Activated CD8-positive, alpha-beta memory T cell treated with anti-CD3 and anti-CD28 coated beads, Interleukin-2, amount 50 U/mL, for 24 hours (primary cell): ENCODE measurements around the gene LRIT1.

ENCODE experiments used
- DNase-seq: peaks from one replicate; pipeline ENCODE4 v3.0.0-alpha.2; 2020; ENCODE audit errors: extremely low read depth

The LRIT1 gene

GRCh38 chr10:84254552-84255478 lies 13.5 kb upstream of the LRIT1 start:
- DNase-seq, result no peak

DNA sequence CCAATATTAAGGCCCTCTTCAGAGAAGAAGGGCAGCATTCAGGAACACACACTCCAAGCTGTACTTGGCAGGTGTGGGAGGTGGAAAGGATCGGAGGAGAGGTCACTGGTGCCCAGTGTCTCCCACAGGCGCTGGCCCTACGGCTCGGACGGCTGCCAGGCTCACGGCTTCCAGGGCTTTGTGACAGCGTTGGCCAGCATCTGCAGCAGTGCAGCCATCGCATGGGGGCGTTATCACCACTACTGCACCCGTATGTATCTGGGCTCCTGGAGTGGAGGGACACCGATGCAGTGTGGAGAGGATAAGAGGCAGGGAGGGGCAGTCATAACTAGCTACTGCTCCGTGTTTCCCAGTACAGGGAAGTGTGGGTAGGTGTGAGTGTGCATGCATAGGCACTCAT lies 7.4 kb upstream of the LRIT1 start:
- DNase-seq, result no peak

GRCh38 chr10:84247496-84247895 lies 6.2 kb upstream of the LRIT1 start:
- no peak for DNase-seq

GRCh38 chr10:84244651-84245270 lies 3.4 kb upstream of the LRIT1 start, which contains the start of gene RGR:
Gene RGR (plus strand): TSS chr10:84245053. CDS start chr10:84245091, 38 bp downstream.
- no peak for DNase-seq

DNA sequence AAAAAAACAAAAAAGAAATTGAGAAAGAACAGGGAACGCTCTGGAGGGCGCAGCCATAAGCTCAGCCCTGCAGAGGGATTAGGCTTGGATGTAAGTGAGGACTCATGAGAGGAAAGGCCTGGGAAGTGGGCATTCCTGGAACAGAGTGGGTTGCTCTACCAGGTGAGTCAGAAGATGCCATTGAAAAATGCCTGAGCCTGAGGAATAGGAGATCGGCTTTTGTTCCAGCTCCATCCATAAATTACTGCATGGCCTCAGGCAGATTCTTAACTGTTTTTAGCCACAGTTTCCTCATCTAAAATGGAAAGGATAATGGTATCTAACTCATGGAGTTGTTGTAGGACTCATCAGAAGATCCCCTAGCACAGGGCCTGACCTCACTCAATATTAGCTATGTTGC lies 2.4 kb upstream of the LRIT1 start:
- no peak for DNase-seq

GRCh38 chr10:84238909-84239308 lies 2.4 kb downstream of the LRIT1 start:
- DNase-seq, result no peak

- no peak for DNase-seq
Observed at GRCh38 chr10:84237199-84238051, 3.9 kb downstream of the LRIT1 start.

- no peak for DNase-seq
Observed at GRCh38 chr10:84236807-84237198, 4.5 kb downstream of the LRIT1 start.

DNA sequence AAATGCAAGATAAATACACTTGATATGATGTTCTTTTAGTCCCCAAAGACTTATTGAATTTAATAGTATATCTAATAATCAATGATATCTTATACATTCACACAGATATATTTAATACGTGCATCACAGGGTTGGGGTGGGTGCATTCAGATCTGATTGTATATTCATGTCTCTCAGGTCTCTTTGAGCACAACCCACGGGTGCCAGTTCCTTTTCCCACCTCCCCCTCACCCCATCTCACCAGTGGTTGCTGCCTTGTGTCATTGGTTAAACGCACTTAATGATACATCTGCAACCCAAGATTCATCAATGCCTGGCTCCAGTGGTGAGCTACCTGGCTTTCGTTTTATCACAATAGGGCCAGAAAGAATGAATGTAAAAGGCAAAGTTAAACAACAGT lies 6.2 kb downstream of the LRIT1 start:
- DNase-seq, result no peak

DNA sequence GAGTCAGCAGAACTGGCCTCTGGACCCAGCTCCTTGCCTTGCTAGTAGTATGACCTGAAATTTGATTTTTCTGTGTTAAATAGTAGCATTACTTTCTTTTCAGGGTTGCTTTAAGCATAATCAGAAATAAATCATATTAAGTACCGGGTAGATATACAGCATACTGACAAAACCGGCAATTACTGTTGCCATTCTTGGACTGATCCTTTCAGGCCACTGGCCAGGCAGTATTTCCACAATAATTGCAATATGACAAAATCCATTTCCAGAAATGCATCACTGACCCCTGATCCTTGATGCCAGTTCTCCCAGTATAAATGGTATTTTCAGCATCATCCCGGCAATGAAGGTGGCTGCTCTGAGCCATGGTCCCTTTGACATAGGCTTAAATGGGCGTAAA lies 6.9 kb downstream of the LRIT1 start:
- DNase-seq, result no peak

DNA sequence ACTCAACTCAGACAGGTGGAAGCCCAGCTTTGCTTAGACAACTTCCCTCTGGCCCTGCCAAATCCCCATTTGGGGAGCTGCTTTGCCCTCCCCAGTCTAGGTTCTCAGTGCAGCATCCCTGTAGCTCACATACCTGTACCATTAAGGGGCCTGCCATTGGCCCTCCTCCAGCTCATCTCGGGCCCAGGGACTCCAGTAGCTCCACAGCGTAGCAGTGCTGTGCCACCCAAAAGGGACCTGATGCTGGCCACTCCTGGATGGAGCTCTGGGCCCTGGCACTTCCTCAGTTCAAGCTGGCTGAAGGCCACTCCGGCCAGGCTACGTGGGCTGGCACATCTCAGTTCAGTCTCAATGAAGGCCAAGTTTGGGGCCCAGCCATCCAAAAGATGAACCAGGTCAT lies 7.4 kb downstream of the LRIT1 start:
- no peak for DNase-seq

DNA sequence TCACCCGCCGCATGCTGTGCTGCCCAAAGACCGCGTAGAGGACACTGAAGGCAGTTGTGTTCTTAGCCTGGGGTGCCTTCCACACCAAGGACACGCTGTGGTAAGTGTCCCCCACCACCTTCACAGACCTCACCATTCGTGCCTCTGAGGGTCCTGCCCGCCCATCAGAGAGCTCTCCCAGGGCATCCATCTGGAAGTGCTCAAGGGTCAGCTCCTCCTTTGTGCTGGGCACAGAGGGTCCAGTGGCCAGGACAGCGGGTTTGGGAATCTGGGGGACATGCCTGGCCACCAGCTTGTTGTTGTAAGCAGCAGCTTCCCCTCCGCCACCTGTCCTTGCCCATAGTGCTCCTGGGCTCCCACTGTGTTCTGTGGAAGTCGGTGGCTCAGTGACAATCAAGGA lies 9.0 kb downstream of the LRIT1 start:
- DNase-seq, result no peak

GRCh38 chr10:84230359-84230758 lies 11.0 kb downstream of the LRIT1 start:
- no peak for DNase-seq

DNA sequence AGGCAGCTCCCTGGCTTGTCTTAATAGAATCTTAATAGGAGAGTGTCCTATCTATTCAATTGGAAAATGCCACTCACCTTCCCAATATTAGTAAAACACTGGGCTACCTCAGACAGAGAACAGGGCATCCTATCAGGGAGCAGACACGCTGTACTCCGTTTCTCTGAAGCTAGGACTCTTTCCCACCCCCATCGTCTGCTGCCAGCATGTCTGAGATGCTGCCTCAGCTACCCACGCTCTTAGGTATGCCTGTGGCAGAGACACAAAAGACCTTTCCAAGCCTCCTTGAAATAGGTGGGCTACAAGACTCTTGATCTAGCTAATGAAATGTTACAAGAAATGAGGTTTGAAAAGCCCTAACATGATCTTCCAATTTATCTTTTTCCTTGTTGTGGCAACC lies 13.5 kb downstream of the LRIT1 start:
- no peak for DNase-seq

DNA sequence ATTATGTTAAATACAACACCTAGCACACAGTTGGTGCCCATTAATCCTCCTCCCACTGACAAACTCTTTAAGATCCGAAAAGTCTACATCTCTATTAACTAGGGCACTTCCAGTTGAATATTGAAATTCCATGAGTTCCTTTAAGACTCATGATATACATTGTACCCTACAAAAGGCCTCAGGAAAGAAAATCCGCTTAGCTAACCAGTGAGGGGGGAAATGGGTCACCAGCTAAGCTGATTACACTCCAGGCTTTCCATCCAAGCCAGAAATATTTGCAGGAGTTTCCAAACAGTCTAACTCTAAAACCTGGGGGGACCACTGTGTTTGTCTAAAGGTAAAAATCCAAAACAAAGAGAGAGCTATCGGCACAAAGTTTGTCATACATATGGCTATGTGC lies 14.7 kb downstream of the LRIT1 start:
- DNase-seq, result no peak

- DNase-seq, result no peak
Observed at GRCh38 chr10:84225427-84226173, 15.7 kb downstream of the LRIT1 start, which contains the start of gene LRIT2. Gene LRIT2 (minus strand): TSS chr10:84225544. CDS start chr10:84225520, 24 bp downstream.

GRCh38 chr10:84224411-84225028 lies 16.8 kb downstream of the LRIT1 start:
- no peak for DNase-seq

DNA sequence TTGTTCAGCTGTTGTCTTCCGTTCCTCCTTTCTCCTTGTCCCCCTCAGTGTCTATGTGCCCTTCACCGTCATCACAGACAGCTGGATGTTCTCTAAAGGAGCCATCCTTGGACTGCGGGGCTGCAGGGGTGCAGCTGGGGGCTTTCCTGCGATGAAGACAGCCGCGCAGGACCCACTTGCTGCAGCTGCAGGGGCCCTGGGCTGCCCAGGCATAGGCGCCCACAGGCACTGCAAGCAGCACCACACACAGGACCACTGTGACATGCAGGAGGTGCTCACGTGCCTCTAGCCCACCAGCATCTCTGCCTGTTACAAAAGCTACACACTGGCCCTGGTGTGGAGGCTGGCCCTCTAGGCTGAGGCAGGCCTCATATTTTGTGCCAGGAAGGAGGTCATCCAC lies 19.4 kb downstream of the LRIT1 start:
- no peak for DNase-seq

- no peak for DNase-seq
Observed at GRCh38 chr10:84217746-84218145, 23.6 kb downstream of the LRIT1 start.

GRCh38 chr10:84216834-84217233 lies 24.5 kb downstream of the LRIT1 start:
- no peak for DNase-seq

DNA sequence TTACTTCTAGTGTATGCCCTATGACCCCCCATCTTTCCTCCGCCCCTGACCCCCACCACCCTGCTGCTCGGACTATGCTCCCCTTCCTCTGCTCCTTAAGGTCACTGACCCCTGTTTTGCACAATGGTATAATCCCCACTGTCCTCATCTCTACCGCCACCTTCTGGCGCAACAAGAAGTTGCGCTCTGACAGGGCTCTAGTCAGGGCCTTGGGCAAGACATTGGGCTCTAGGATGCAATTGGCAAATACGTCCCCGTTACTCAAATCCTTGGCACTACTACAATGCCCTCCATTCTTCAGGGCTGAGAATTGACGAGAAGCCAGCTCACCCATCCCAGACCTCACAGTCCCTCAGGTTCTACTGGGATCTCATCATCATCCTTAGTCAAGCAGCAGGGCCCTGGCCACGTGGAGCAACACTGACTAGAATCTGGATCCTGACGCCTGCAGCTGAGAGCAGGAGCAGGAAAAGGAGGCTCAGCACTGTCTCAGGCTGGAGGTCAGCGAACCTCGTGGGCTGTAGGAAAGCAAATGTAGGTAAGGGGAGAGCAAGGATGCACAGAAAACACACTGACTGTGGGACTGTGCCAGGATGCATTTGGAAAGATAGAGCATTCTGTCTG lies 26.6 kb downstream of the LRIT1 start:
- no peak for DNase-seq
